ENCODE results near the gene SBF2. TPM values are rescaled to one million over a fixed set of nuclear protein-coding genes. Genes with fewer than 3 reads are reported as not detected.
"Not testable (repeated sequence)": the region's sequence is repeated elsewhere in the genome, so short reads cannot be mapped to it uniquely, and the experiment has no call there.

Gene SBF2
- total RNA-seq, 2 donors from 2014 or later = 33.3 to 42.5 TPM

GRCh38 chr11:10050561-10050960 lies 243.5 kb downstream of the SBF2 start:
- no peak overlapping the region for H3K27ac Mint-ChIP-seq
- no peak overlapping the region for H3K4me3 Mint-ChIP-seq
- H3K27me3 Mint-ChIP-seq = no peaks in the 10 kb centered on the region
- no peaks in the 10 kb centered on the region for H3K4me1 Mint-ChIP-seq
- no peaks in the 10 kb centered on the region for H3K36me3 Mint-ChIP-seq (ENCODE audit: low read depth)
- ATAC-seq (replicated peaks) = no peak
- no peaks in the 10 kb centered on the region for H3K9me3 Mint-ChIP-seq

GRCh38 chr11:10049756-10050155 lies 244.3 kb downstream of the SBF2 start:
- H3K4me3 Mint-ChIP-seq = no peak overlapping the region
- no peak for ATAC-seq (replicated peaks)
- no peak overlapping the region for H3K27ac Mint-ChIP-seq
- H3K27me3 Mint-ChIP-seq = no peaks in the 10 kb centered on the region
- no peaks in the 10 kb centered on the region for H3K36me3 Mint-ChIP-seq (ENCODE audit: low read depth)
- H3K4me1 Mint-ChIP-seq = no peaks in the 10 kb centered on the region
- peaks cover 1% of the 10 kb centered on the region for H3K9me3 Mint-ChIP-seq

- Mint-ChIP-seq H3K4me3 (no peak overlapping the region), H3K27me3 (no peaks in the 10 kb centered on the region), H3K36me3 (ENCODE audit: low read depth) (peaks cover 6% of the 10 kb centered on the region), H3K4me1 (no peaks in the 10 kb centered on the region), H3K9me3 (peaks cover 9% of the 10 kb centered on the region), H3K27ac (no peak overlapping the region)
- no peak for ATAC-seq (replicated peaks)
Observed at GRCh38 chr11:10048350-10048749, 245.7 kb downstream of the SBF2 start.

GRCh38 chr11:10044618-10045017 lies 249.4 kb downstream of the SBF2 start:
- Mint-ChIP-seq H3K4me3 (no peak overlapping the region), H3K4me1 (no peaks in the 10 kb centered on the region), H3K27me3 (no peaks in the 10 kb centered on the region), H3K36me3 (ENCODE audit: low read depth) (peaks cover 32% of the 10 kb centered on the region), H3K9me3 (peaks cover 9% of the 10 kb centered on the region), H3K27ac (peak overlapping the region; percentile 60)
- ATAC-seq (replicated peaks) = peak; percentile 23

- Mint-ChIP-seq H3K4me3 (no peak overlapping the region), H3K27me3 (no peaks in the 10 kb centered on the region), H3K9me3 (peaks cover 9% of the 10 kb centered on the region), H3K36me3 (ENCODE audit: low read depth) (peaks cover 32% of the 10 kb centered on the region), H3K4me1 (no peaks in the 10 kb centered on the region), H3K27ac (no peak overlapping the region)
- ATAC-seq (replicated peaks) = no peak
Observed at GRCh38 chr11:10042699-10043098, 251.3 kb downstream of the SBF2 start.

GRCh38 chr11:10041748-10042446 lies 252.1 kb downstream of the SBF2 start:
- ATAC-seq (replicated peaks) = no peak
- peaks cover 9% of the 10 kb centered on the region for H3K9me3 Mint-ChIP-seq
- no peaks in the 10 kb centered on the region for H3K4me1 Mint-ChIP-seq

GRCh38 chr11:10041332-10041731 lies 252.7 kb downstream of the SBF2 start:
- no peak overlapping the region for H3K4me3 Mint-ChIP-seq
- no peaks in the 10 kb centered on the region for H3K4me1 Mint-ChIP-seq
- H3K36me3 Mint-ChIP-seq (ENCODE audit: low read depth) = peaks cover 32% of the 10 kb centered on the region

More at GRCh38 chr11:10041748-10042446, 252.1 kb downstream of the SBF2 start:
- Mint-ChIP-seq H3K27ac (no peak overlapping the region), H3K27me3 (no peaks in the 10 kb centered on the region), H3K4me3 (no peak overlapping the region), H3K36me3 (ENCODE audit: low read depth) (peaks cover 32% of the 10 kb centered on the region)

GRCh38 chr11:10038521-10039302 lies 255.3 kb downstream of the SBF2 start:
- Mint-ChIP-seq H3K36me3 (ENCODE audit: low read depth) (peaks cover 28% of the 10 kb centered on the region), H3K4me1 (no peaks in the 10 kb centered on the region), H3K27ac (no peak overlapping the region), H3K9me3 (peaks cover 4% of the 10 kb centered on the region), H3K27me3 (no peaks in the 10 kb centered on the region), H3K4me3 (no peak overlapping the region)
- ATAC-seq (replicated peaks) = no peak

More at GRCh38 chr11:10041332-10041731, 252.7 kb downstream of the SBF2 start:
- no peak overlapping the region for H3K27ac Mint-ChIP-seq
- H3K9me3 Mint-ChIP-seq = peaks cover 9% of the 10 kb centered on the region
- no peak for ATAC-seq (replicated peaks)
- no peaks in the 10 kb centered on the region for H3K27me3 Mint-ChIP-seq

- not testable (repeated sequence) for H3K9me3 Mint-ChIP-seq; ATAC-seq (replicated peaks); H3K4me1 Mint-ChIP-seq; H3K4me3 Mint-ChIP-seq; H3K27ac Mint-ChIP-seq; H3K27me3 Mint-ChIP-seq
- H3K36me3 Mint-ChIP-seq (ENCODE audit: low read depth) = peaks cover 10% of the 10 kb centered on the region
Observed at GRCh38 chr11:10035932-10036331, 258.1 kb downstream of the SBF2 start.

GRCh38 chr11:10032935-10033334 lies 261.1 kb downstream of the SBF2 start:
- Mint-ChIP-seq H3K4me1 (no peaks in the 10 kb centered on the region), H3K4me3 (no peak overlapping the region), H3K27ac (no peak overlapping the region), H3K36me3 (ENCODE audit: low read depth) (peaks cover 26% of the 10 kb centered on the region), H3K9me3 (peaks cover 3% of the 10 kb centered on the region), H3K27me3 (no peaks in the 10 kb centered on the region)
- no peak for ATAC-seq (replicated peaks)

GRCh38 chr11:10030122-10030490 lies 263.9 kb downstream of the SBF2 start:
- H3K4me3 Mint-ChIP-seq = no peak overlapping the region
- H3K4me1 Mint-ChIP-seq = no peaks in the 10 kb centered on the region
- no peaks in the 10 kb centered on the region for H3K27me3 Mint-ChIP-seq
- H3K9me3 Mint-ChIP-seq = no peaks in the 10 kb centered on the region
- H3K36me3 Mint-ChIP-seq (ENCODE audit: low read depth) = peaks cover 34% of the 10 kb centered on the region
- no peak for ATAC-seq (replicated peaks)
- no peak overlapping the region for H3K27ac Mint-ChIP-seq

GRCh38 chr11:10029386-10030121 lies 264.5 kb downstream of the SBF2 start:
- Mint-ChIP-seq H3K36me3 (ENCODE audit: low read depth) (peaks cover 34% of the 10 kb centered on the region), H3K4me1 (no peaks in the 10 kb centered on the region), H3K9me3 (no peaks in the 10 kb centered on the region), H3K27me3 (no peaks in the 10 kb centered on the region), H3K4me3 (no peak overlapping the region), H3K27ac (no peak overlapping the region)
- no peak for ATAC-seq (replicated peaks)

GRCh38 chr11:10026514-10026913 lies 267.5 kb downstream of the SBF2 start:
- no peak overlapping the region for H3K27ac Mint-ChIP-seq
- no peaks in the 10 kb centered on the region for H3K4me1 Mint-ChIP-seq
- H3K4me3 Mint-ChIP-seq = no peak overlapping the region
- H3K27me3 Mint-ChIP-seq = no peaks in the 10 kb centered on the region
- H3K9me3 Mint-ChIP-seq = no peaks in the 10 kb centered on the region
- ATAC-seq (replicated peaks) = no peak
- peaks cover 34% of the 10 kb centered on the region for H3K36me3 Mint-ChIP-seq (ENCODE audit: low read depth)

GRCh38 chr11:10023212-10023611 lies 270.8 kb downstream of the SBF2 start:
- no peak for ATAC-seq (replicated peaks)
- Mint-ChIP-seq H3K9me3 (no peaks in the 10 kb centered on the region), H3K36me3 (ENCODE audit: low read depth) (peaks cover 18% of the 10 kb centered on the region), H3K27ac (no peak overlapping the region), H3K27me3 (no peaks in the 10 kb centered on the region), H3K4me3 (no peak overlapping the region), H3K4me1 (no peaks in the 10 kb centered on the region)
